ENCODE data around the gene RASAL2.

Gene RASAL2

DNA sequence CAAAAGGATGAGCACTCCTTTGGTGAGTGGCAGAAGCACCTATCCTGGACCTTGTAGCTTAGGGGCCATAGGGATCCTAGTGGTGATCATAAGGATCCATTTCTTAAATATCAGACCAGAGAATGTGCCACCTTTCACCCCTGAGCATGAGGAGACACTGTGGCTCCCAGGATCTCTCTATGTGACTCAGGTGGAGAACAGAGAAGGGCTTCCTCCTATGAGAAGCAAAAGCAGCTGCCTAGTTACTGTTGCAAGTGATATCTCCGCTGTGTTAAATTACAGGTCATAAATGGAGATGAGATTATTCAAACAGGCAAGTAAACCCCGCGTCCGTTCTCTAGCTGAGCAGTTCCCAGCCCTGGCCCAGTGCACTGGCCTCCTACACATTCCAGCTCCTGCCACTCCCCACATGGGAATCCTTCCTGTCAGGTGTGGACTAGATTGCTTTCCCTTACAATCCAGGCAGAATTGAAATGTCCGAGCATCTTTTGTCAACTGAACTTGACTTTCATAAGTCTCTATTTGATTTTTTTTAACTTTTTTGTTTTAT lies 376.6 kb downstream of the RASAL2 start:
- no peak for DNase-seq

DNA sequence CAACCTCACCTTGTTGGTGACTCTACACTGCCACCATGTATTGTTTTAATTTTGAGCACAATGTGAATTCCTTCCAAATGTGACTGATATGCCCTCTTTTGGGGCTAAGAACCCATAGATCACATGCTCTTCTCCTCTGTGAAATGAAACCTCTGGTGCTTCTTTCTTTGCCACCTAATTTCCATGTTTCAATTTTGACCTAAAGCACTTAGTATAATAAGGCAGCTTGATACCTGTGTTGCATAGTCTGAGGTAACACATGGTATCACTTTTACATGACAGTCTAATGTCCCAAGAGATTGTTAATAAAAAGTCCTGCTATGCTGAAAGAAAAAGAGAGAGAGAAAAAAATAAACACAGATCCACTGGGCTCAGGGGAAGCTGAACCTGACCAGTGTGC lies 378.6 kb downstream of the RASAL2 start:
- no peak for DNase-seq

DNA sequence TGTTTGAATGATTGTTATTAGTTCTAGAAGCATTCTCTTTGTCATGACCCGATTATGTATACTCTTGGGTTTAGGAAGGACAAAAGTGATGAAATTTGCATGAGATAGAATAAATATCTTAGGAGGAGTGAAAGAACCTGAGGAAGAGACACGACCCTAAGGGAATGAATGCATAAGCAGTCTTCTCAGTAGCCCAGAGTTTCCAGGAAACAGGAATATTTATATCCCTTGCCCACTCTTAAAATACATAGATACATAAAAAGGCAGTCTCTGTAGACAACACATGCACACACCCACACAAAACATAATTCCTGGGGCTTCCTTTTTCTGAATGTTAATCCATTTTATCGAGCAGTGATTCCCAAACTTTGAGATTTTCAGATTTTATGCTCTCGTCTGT lies 383.5 kb downstream of the RASAL2 start:
- DNase-seq, result no peak

DNA sequence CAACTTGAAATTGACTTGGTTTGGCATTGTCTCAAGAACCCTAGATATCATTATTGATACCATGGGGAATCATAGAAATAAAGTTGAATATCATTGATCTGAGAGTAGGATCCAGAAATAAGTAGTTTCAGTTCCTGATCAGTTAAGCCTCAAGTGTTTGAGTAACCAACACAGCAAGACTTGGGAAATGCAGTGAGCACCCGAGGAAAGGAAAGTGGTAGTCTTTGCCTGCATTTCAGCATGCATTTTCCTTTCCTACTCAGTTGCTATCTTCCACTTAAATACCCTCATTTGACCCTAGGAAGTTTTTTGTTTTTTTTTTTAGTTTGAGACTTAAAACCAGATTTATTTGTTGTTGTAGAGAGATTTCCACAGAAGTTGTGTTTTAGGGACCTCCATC lies 383.9 kb downstream of the RASAL2 start:
- DNase-seq, result no peak

DNA sequence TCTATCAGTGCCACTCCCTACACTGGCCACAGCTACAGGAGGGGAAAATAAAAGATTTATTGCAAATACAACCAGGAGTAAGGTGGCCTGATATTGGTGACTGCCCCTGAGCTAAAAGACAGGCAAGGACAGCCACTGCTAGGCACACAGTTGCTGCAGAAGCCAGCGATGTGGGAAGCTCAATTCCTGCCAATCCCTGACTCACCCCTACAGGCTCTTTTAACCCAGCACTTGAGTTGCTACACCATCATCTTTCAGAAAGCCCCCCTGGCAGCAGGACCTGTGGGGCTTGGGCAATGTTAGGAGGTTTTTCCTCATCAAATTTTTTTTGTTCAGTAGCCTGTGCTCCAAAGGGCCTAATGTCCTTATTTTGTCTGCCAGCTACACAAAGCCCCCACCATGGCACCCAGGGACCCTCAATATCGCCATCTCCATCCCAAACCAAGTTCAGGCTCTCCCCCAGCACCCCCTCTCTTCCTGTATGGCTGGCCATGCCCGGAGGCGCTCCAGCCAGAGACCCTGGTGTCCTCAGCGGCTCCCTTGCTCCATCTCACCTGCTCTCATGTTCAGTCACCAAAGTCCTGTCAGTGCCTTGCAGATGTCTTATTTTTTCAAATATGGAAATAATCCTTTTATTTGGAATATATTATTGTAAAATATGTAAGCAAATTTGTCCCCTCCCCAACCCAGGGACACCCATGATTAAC lies 389.5 kb downstream of the RASAL2 start:
- no peak for DNase-seq

DNA sequence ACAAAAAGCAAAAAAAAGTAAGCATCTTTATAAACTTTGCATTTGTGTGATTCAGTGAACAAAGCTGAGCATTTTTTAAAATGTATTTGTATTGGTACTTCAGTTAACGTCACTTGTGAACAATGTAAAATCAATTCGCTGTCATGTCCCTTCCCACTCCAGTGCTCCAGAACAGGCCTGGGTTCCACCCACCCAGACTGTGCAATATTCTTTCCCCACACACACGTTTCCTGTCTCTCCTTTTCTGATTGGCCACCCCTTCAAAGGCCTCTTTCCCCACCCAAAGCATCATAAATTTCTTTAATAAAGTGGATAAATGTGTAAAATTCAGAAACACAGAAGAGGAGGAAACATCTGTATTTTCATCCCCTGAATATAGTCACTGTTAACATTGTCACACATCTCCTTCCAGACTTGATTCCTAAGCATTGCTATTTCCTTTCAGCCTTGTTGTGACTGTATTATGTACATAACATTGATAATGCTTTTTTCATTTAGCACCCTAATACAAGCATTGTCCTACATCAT lies 390.9 kb downstream of the RASAL2 start:
- no peak for DNase-seq

DNA sequence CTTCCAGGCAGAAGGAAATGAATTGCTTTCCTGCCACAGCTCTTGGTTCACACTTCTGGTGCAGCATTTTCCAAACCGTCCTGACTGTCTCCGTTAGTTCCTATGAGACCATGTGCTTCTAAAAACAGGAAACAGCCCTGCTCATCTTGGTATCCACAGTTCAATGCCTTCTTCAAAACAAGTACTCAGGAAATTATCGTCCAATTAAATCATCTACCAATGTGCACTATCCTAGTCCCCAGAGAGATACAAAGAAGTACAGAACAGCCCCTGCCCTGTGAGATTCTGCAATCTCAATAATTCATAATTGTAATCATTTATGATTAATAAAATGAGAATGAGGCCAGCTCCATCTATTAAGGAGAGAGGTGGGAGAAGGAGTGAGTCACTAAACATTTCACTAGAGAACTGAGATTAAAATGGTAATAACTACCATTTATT lies 391.7 kb downstream of the RASAL2 start:
- DNase-seq, result no peak

DNA sequence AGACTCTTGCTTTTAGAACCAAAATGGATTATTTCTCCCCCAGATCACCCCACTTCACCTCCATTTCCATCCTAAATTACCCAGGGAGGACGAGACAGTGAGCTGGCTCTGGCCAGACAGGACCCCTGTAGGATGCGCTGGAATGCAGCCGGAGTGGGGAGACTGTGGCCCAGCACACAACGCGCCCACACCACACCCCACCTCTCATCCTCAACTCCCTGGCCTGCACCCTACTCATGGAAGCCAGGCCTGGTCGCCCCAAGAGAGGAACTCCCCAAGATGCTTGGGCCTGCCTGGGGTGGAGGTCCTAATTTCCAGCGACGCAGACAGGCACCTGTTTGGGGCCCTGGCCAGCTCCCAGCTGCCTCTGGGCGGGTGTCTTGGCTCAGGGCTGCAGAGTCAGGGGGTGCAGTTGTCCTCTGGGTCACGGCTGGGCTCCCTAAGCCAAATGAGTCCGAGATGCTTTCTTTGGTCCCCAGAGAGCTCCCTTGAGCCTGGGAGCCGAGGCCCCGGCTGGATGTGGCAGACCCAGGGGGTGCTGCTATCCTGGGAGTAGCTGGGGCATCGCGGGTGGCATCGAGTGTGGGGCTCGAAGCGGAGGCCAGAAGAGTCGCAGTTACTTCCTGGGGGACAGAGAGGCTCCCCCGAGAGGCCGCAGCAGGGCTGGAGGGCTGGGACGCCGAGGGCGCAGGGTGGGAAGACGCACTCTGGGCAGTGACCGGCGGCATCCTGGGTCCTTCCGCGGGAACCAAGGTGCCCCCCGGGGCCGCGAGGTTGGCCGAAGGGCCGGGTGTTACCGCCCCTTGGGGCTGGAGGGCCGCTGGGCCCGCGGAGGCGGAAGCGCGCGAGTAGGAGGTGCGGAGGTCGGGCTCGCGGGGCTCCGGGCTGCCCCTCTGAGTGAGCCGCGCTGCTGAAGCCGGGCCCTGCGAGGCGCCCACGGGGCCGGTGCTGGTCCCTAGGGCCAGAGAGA lies 392.5 kb downstream of the RASAL2 start:
- no peak for DNase-seq

DNA sequence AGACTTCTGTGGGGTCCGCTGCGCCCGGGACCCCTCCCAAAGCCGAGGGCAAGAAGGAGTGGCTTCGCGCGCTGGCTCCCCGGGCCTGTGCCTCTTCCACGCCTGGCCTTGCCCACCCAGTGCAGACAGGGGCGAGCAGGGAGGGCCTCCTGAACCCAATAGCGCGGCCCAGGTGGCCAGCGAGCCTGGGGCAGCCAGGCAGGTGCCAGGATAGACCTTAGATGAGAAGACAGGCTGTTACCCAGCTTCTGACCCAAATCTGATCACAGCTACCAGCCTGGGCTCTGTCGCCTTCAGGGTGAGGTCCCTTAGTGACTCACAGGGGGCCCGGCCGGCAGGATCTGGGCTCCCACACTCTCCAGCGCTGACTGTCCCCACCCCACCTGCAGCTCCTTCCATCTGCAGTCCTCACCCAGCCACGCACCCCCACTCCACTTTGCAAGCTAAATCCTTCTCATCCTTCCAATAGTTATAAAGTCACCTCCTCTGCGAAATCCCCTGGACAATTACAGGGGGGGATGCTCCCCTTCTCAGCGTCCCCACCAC lies 393.2 kb downstream of the RASAL2 start:
- no peak for DNase-seq

DNA sequence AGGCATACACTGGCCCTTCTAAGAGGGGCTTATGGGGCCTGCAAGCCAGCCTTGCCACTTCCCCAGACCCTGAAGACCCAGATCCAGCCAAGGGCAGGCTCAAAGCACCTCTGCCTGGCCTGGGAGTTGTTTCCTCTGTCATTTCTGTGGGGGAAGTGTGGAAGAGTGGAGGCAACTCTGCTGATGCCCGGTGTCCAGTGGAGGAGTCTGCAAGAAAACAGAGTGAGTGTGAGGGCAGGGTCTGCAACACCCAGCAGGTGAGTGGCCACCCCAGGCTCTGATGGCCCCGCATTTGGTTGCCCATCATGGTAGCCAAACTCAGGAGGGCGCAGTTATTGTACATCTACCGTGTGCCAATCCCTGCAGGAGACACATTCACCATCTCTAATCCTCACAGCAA lies 394.5 kb downstream of the RASAL2 start:
- no peak for DNase-seq

DNA sequence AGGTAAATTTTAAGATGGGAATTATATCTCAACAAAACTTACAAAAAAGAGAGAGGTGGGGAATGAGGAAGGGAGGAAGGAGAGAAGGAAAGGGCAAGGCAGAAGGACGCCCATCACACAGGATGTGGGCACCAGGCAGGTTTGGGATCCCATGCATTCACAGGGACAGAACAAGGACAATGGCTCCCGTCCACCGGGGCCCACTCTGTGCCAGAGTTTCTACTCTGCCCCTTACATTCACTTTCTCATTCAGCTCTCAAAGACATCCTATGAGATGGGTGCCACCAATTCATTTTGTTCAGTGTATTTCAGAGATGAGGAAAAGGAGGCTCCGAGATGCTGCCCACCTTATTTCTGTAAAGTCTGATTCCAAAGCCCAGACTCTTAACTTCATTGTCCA lies 395.5 kb downstream of the RASAL2 start:
- DNase-seq, result no peak

DNA sequence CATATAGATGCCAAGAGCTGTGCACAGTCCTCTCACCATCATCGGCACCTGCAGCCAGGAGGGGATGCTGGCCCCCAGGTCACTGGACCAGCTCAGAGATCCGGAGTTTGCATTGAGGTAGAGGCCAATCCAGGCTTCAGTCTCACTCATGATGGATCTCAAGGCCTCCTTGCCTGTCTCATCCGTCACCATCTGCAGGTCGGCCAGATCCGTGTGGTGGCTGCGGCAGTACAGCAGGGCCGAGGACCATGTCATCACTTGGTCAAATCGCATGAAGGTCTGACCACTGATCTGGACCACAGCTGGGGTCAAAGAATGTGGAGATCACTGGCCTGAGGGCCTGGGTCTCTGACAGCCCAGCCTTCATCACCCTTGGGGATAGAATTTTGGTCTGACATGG lies 396.2 kb downstream of the RASAL2 start:
- no peak for DNase-seq

DNA sequence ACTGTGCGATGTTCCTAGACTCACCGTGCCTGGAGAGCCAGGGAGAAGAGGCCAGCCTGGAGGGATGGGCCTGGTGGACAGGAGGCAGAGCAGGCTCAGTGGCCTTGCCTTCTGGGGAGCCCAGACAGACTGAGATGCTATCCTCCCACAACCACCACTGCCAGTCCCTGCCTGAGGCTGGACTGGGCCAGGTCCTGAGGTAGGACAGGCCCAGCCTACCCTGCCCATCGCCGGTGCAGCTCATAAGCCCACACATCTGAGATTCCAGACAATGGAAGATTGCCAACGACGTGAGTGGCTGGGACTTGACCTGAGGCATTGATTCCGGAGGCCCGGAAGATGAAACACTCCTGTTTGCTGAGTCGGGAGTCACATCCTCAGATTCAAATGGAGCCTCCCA lies 397.1 kb downstream of the RASAL2 start:
- no peak for DNase-seq

DNA sequence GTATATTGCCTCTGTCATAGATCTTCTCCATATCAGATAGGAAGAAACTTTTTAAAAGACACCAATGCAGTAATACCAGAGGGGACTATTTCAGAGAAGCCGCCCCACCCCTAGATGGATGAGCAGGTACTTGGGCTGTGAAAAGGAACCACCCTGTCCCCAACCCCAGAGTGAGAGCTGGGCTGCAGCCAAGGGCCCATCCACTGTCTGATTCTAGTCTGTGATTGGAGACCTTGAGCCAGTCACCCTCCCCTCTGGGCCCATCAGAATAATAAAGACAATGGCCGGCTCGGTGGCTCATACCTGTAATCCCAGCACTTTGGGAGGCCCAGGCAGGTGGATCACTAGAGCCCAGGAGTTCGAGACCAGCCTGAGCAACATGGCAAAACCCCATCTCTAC lies 397.8 kb downstream of the RASAL2 start:
- DNase-seq, result no peak

DNA sequence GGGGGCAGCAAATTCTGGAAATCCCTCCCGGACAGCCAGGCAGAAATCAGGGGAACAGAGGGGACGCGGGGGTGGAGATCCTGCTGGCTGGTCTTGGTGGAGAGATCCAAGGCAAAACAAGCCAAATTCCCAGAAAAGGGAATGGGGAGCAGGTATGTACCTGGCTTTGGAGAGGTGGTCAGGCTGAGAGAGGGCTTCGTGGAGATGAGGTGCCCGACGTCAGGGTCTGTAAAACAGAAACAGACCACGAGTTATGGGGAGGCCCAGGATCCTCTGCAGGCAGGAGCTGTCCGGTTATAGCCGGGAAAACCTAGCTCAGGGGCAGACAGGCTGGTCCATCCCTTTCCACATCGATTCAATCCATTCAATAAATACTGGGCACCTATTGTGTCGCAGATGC lies 398.4 kb downstream of the RASAL2 start:
- no peak for DNase-seq

DNA sequence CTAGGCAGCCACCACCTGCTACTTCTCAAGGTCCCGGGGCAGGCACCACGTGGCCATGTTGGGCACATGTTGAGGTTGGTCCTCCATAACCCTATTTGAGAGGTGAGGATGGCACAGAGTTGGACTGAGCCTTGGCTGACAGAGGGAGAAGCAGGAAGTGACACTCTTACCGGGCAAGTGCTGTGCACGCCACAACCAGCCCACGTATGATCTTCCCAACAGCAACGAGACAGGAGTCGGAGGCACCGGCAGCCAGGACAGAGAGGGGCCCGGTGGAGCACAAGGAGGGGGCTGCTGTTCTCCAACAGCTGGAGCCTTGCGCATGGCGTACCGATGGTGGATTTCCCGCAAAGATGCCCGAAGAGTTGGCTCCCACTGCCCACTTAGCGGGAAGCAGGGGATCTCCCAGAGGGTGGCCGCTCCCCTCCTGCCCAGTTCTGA lies 399.4 kb downstream of the RASAL2 start:
- DNase-seq, result no peak

DNA sequence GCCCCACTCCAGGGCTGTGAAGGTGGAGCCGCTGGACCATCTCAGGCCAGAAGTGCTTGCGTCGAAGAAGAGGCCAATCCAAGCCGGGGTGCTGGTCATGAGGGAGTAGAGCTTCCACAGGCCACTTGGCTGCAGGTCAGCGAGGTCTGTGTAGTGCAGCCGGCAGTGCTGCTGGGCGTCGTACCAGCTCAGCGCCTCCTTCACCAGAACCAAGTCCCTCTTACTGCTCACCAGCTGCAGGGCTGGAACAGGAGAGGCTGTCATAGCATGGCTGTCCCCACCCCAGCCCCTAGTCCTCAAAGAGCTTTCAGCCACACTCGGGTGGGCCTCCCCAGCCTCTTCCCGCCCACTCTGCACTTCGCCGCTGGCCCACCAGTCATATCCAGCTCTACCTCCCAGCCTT lies 400.7 kb downstream of the RASAL2 start:
- DNase-seq, result no peak

DNA sequence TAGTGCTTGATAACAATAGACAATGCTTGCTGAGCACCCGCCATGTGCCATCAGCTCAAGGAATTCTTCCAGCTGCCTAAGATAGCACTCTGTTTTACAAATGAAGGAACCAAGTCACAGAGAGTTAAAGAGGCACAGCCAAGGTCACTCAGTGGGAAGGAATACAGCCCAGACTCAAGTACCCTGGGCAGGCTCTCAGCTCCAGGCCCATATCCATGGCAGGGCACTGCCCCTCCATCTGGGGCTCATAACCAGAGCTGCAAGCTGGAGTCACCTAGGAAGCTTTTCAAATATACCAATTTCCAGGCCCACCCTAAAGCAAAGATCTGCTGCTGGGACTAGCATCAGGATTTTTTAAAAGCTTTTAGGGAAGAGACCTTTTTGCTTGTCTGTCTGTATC lies 401.3 kb downstream of the RASAL2 start:
- DNase-seq, result no peak

DNA sequence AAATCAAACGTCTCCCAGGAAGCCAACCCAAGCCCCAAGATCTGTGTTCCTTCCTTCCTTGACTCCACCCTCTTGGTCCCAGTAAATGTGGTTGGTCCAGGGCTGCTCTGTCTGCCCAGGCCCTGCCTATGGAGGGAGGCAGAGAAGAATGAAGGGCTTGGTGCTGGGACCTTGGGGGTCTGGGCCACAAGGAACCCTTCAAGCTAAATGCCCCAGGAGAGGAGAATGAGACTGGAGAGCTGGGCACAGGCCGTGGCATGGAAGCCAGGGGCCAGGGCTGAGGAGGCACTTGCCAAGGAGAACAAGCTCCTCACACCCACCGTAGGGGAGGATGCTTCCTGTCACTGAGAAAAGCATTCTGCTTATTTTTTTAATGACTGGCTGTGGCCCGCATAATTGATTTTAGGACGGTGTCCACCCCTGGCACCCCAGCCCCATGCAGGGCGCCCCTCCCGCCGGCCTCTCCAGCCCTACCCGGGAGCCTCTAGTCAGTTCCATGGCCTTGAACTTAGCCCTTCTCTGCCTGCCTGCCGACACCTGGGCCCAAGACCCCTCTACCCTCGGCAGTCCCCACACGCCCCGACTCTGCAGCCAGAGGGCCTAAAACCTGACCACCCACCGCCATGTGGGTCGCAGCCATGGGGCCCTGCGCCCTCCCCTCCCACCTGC lies 402.0 kb downstream of the RASAL2 start:
- DNase-seq, result no peak

DNA sequence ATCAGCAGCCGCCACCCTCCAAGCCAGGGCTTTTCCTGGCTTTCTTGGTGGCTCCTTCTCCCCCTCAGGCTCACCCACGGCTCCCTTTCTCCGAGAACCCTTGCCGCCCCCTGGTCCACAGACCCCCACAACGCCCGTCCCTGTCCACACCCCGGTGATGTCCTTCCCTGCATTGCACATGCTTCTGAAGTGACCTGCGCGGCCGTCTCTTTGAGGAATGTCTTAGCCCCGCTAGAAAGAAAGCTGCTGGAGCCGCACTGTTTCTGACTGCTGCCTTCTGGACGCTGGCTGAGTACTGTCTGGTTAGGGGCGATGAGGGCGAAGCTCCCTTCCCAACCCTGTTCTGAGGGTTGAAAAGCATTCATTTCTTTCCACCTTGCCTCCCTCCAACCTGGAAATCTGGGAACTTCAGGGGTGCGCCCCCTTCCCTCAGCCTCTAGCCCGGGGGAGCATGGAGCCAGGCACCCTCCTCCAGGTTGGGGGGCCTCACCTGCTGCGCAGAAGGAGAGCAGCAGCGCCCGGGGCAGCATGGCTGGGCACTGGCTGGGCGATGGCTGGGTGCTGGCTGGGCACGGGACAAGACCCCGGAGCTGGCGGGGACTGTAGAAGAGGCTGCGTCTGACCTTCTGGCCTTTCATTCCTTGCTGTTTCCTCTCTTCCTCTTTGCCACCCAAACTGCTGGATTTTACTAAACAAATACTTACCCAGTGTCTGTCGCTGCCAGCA lies 402.7 kb downstream of the RASAL2 start, which contains the start of gene CLEC20A:
Gene CLEC20A (minus strand): TSS at position 555 of the 726 bp plus-strand sequence. CDS start 25 bp downstream, at position 530.
- DNase-seq, result no peak

DNA sequence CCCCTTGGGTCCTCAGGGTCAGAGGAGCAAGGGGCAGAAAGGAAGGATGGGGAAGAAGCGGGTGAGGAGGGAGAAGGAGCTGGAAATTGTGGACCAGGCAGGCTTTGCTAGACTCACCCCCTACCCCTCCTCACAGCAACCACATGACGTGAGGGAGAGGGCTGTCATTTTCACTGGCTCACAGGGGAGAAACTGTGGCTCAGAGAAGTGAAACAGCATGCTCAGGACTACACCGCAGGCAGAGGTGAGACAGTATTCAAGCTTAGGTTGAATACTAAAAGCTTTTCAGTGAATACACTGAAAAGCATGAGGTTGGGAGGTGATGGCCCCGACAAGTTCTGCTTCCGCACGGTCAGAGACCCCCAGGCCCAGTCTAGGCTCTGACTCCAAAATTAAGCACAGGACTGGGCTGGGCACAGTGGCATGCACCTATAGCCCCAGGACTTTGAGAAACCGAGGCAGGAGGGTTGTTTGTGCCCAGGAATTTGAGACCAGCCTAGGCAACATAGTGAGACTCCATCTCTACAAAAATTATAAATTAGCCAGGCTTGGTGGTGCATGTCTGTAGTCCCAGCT lies 404.1 kb downstream of the RASAL2 start:
- DNase-seq, result no peak

All from activated CD4-positive, alpha-beta T cell treated with anti-CD3 and anti-CD28 coated beads, Interleukin-2, Interleukin-6, amounts not matched to agents 100 ng/mL and 50 ng/mL, durations not matched to agents 16 hours and 8 hours (primary cell).